Testis (tissue), 2 donors: Measurements from ENCODE around the gene EHMT1.

Experiments
- POLR2A ChIP-seq: fragments of 450-650 bp; IDR thresholded peaks from one replicate; pipeline ENCODE4 v1.6.1; 2017; ENCODE audit warnings: antibody characterized with exemption, mild to moderate bottlenecking, moderate library complexity
- TF ChIP-seq, protein P1 (sequence below), 3 experiments: fragments of 450-650 bp in 2 of 3; fragments of 200-600 bp in 1 of 3; sonication (generic) in 1 of 3; IDR thresholded peaks; one replicate each; pipeline ENCODE4 v1.5.1; 2016 to 2019; ENCODE audit warnings: antibody characterized with exemption in 3 of 3, mild to moderate bottlenecking in 2 of 3, moderate library complexity in 1 of 3

DNA sequence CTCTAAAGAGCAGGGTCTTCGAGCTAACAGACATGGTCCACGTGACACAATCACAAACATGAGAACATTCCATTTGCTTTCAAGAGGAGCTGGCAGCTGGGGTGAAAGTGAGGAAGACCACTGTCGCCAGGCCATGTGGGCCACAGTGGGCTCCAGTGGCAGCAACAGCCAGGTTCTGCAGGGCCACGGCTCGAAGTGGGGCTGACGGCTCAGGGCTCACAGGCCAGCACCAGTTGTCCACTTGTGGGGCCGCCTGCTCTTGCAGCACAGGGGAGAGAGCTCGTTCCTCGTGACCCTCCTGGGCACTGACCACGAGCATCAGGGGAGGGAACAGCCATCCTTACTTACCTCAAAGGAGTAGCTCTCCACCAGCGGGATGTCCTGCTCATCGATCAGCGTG is 30.5 kb upstream of the EHMT1 start:
- TF ChIP-seq, protein P1, sequence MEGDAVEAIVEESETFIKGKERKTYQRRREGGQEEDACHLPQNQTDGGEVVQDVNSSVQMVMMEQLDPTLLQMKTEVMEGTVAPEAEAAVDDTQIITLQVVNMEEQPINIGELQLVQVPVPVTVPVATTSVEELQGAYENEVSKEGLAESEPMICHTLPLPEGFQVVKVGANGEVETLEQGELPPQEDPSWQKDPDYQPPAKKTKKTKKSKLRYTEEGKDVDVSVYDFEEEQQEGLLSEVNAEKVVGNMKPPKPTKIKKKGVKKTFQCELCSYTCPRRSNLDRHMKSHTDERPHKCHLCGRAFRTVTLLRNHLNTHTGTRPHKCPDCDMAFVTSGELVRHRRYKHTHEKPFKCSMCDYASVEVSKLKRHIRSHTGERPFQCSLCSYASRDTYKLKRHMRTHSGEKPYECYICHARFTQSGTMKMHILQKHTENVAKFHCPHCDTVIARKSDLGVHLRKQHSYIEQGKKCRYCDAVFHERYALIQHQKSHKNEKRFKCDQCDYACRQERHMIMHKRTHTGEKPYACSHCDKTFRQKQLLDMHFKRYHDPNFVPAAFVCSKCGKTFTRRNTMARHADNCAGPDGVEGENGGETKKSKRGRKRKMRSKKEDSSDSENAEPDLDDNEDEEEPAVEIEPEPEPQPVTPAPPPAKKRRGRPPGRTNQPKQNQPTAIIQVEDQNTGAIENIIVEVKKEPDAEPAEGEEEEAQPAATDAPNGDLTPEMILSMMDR (IDR thresholded peaks at IDR 0.05) = no peak
- no peak for TF ChIP-seq POLR2A
